Muscle layer of duodenum (tissue), 2 donors: ENCODE data around the gene ERI3.
A peak's percentile ranks its signal among the peaks of the same experiment; 100 is the strongest.

ENCODE experiments used
- H3K27ac ChIP-seq: one replicate; pipeline ENCODE4 v1.7.0; 2013; ENCODE audit warnings: mild to moderate bottlenecking, low read length
- H3K27me3 ChIP-seq: one replicate; pipeline ENCODE4 v1.7.0; 2013; ENCODE audit warnings: low read depth, mild to moderate bottlenecking, control low read depth, low read length
- H3K36me3 ChIP-seq, 2 donors: one replicate each; pipeline ENCODE4 v1.7.0; 2013; ENCODE audit warnings: low read length in 2 of 2, control low read depth in 1 of 2, mild to moderate bottlenecking in 1 of 2; ENCODE audit not compliant: insufficient read depth in 2 of 2, control insufficient read depth in 1 of 2
- H3K4me1 ChIP-seq, 2 donors: one replicate each; pipeline ENCODE4 v1.7.0; 2013; ENCODE audit warnings: low read length in 2 of 2, mild to moderate bottlenecking in 2 of 2, control low read depth in 1 of 2, moderate library complexity in 1 of 2; ENCODE audit not compliant: insufficient read depth in 2 of 2, control insufficient read depth in 1 of 2
- H3K4me3 ChIP-seq, 2 donors: one replicate each; pipeline ENCODE4 v1.7.0; 2013; ENCODE audit warnings: low read length in 2 of 2, low read depth in 1 of 2, mild to moderate bottlenecking in 1 of 2
- H3K9me3 ChIP-seq, 2 donors: one replicate each; pipeline ENCODE4 v1.7.0; 2013; ENCODE audit warnings: low read length in 2 of 2, control low read depth in 1 of 2, mild to moderate bottlenecking in 1 of 2; ENCODE audit not compliant: control insufficient read depth in 1 of 2
- donor health status: healthy.

ERI3 gene

GRCh38 chr1:44254392-44254910, 100.6 kb downstream of the ERI3 start:
- Histone ChIP-seq H3K27me3 (no peaks in the 10 kb centered on the region), H3K9me3 (no peaks in the 10 kb centered on the region), H3K4me1 (no peaks in the 10 kb centered on the region), H3K27ac (no peak overlapping the region), H3K36me3 (peaks cover 0 to 9% of the 10 kb centered on the region in 2 donors), H3K4me3 (no peak overlapping the region)

GRCh38 chr1:44251989-44252671, 102.9 kb downstream of the ERI3 start:
- H3K4me1 ChIP-seq = no peaks in the 10 kb centered on the region
- H3K4me3 ChIP-seq = no peak overlapping the region
- H3K9me3 ChIP-seq = no peaks in the 10 kb centered on the region
- no peak overlapping the region for H3K27ac ChIP-seq
- H3K27me3 ChIP-seq = no peaks in the 10 kb centered on the region
- H3K36me3 ChIP-seq = peaks cover under 1 to 22% of the 10 kb centered on the region in 2 donors

GRCh38 chr1:44251486-44251885, 103.6 kb downstream of the ERI3 start:
- no peaks in the 10 kb centered on the region for H3K4me1 ChIP-seq
- H3K36me3 ChIP-seq = peaks cover 5 to 21% of the 10 kb centered on the region in 2 donors
- H3K27me3 ChIP-seq = no peaks in the 10 kb centered on the region
- no peak overlapping the region for H3K27ac ChIP-seq
- H3K4me3 ChIP-seq = no peak overlapping the region
- no peaks in the 10 kb centered on the region for H3K9me3 ChIP-seq

DNA sequence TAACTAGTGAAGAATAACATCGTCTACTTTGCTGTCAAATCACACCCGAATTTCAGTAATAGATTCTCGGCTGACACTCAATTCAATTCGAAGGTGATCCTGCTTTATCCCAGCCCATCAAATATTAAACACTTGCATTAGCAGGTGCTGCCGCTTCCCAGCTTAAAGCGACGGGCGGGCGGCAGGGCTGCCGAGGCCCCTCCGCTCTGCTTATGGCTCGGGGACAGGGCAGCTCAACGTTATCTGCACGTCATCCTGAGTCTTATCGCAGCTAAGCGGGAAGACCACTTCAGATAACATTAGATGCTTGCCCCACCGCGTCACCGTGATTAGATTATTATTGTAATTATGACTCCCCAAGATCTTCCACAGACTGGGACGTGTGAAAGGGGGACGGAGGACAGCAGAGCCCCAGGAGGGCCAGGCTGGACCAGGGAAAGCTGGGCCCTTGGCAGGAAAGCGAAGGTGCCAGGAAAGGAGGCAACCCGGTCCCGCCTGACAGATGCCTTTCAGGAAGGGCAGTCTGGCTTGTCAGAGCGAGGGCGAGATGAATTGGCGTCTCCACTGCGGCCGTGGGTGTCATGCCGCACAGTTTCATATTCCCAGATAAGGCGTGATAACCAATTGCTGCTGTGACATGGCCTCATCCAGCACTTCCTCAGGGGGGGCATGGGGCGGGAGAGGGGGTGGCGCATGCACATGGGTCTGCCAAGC, 104.8 kb downstream of the ERI3 start:
- H3K4me1 ChIP-seq = no peaks in the 10 kb centered on the region
- no peak overlapping the region for H3K27ac ChIP-seq
- no peaks in the 10 kb centered on the region for H3K27me3 ChIP-seq
- H3K9me3 ChIP-seq = no peaks in the 10 kb centered on the region
- H3K36me3 ChIP-seq = peaks cover 5 to 16% of the 10 kb centered on the region in 2 donors
- H3K4me3 ChIP-seq = no peak overlapping the region

GRCh38 chr1:44249543-44249942, 105.5 kb downstream of the ERI3 start:
- Histone ChIP-seq H3K4me3 (no peak overlapping the region), H3K27me3 (no peaks in the 10 kb centered on the region), H3K9me3 (no peaks in the 10 kb centered on the region), H3K27ac (no peak overlapping the region), H3K36me3 (peaks cover 5 to 16% of the 10 kb centered on the region in 2 donors), H3K4me1 (no peaks in the 10 kb centered on the region)

GRCh38 chr1:44246806-44247205, 108.3 kb downstream of the ERI3 start:
- no peaks in the 10 kb centered on the region for H3K9me3 ChIP-seq
- H3K4me3 ChIP-seq = no peak overlapping the region
- peaks cover 8 to 16% of the 10 kb centered on the region in 2 donors for H3K36me3 ChIP-seq
- H3K4me1 ChIP-seq = no peaks in the 10 kb centered on the region
- no peak overlapping the region for H3K27ac ChIP-seq
- H3K27me3 ChIP-seq = no peaks in the 10 kb centered on the region

- H3K36me3 ChIP-seq = peaks cover 8 to 16% of the 10 kb centered on the region in 2 donors
- no peak overlapping the region for H3K27ac ChIP-seq
- H3K4me3 ChIP-seq = no peak overlapping the region
- H3K4me1 ChIP-seq = peaks cover under 1 to 10% of the 10 kb centered on the region in 2 donors
- no peaks in the 10 kb centered on the region for H3K27me3 ChIP-seq
- no peaks in the 10 kb centered on the region for H3K9me3 ChIP-seq
These were observed 110.1 kb downstream of the ERI3 start for GRCh38 chr1:44244986-44245385.

- Histone ChIP-seq H3K36me3 (peaks cover 8 to 12% of the 10 kb centered on the region in 2 donors), H3K4me3 (no peak overlapping the region), H3K27ac (no peak overlapping the region), H3K27me3 (no peaks in the 10 kb centered on the region), H3K9me3 (no peaks in the 10 kb centered on the region), H3K4me1 (peaks cover 4 to 20% of the 10 kb centered on the region in 2 donors)
These were observed 111.1 kb downstream of the ERI3 start for GRCh38 chr1:44243782-44244495.

- Histone ChIP-seq H3K27me3 (no peaks in the 10 kb centered on the region), H3K27ac (no peak overlapping the region), H3K4me1 (peaks cover 4 to 32% of the 10 kb centered on the region in 2 donors), H3K36me3 (peaks cover 8% of the 10 kb centered on the region in 2 donors), H3K9me3 (no peaks in the 10 kb centered on the region), H3K4me3 (no peak overlapping the region)
These were observed 112.3 kb downstream of the ERI3 start for GRCh38 chr1:44242746-44243145.

GRCh38 chr1:44240802-44241671, 114.0 kb downstream of the ERI3 start:
- Histone ChIP-seq H3K27ac (peak overlapping the region; percentile 21), H3K27me3 (no peaks in the 10 kb centered on the region), H3K9me3 (no peaks in the 10 kb centered on the region), H3K4me1 (peaks cover 4 to 34% of the 10 kb centered on the region in 2 donors), H3K4me3 (no peak overlapping the region), H3K36me3 (peaks cover 0 to 3% of the 10 kb centered on the region in 2 donors)
